DMS79 treated with DMSO at 0.1 percent for 48 hours (cell line): ENCODE measurements around the gene MT2A.
A peak's percentile ranks its signal among the peaks of the same experiment; 100 is the strongest.

Source experiments
- DNase-seq: peaks from one replicate; lab custom pipeline; 2025; lab: John Stamatoyannopoulos, UW

MT2A gene

GRCh38 chr16:56639045-56639444 lies 30.7 kb downstream of the MT2A start:
- no peak for DNase-seq

- no peak for DNase-seq
Measured at GRCh38 chr16:56640076-56640475, 31.7 kb downstream of the MT2A start.

GRCh38 chr16:56641166-56641565 lies 32.8 kb downstream of the MT2A start:
- DNase-seq: no peak

GRCh38 chr16:56643080-56643778 lies 34.8 kb downstream of the MT2A start:
- no peak for DNase-seq

- DNase-seq: no peak
Measured at GRCh38 chr16:56643833-56644232, 35.4 kb downstream of the MT2A start.

- DNase-seq: no peak
Measured at GRCh38 chr16:56645311-56645710, 36.9 kb downstream of the MT2A start.

GRCh38 chr16:56645838-56646237 lies 37.5 kb downstream of the MT2A start:
- no peak for DNase-seq

GRCh38 chr16:56647641-56648431 lies 39.5 kb downstream of the MT2A start:
- DNase-seq: no peak

- no peak for DNase-seq
Measured at GRCh38 chr16:56649271-56649670, 40.9 kb downstream of the MT2A start.

- no peak for DNase-seq
Measured at GRCh38 chr16:56649820-56650219, 41.4 kb downstream of the MT2A start.

- no peak for DNase-seq
Measured at GRCh38 chr16:56651586-56651985, 43.2 kb downstream of the MT2A start, which contains the start of gene MT1B. Gene MT1B (plus strand): TSS chr16:56651886. CDS start chr16:56651954, 68 bp downstream.

- no peak for DNase-seq
Measured at GRCh38 chr16:56652600-56652999, 44.2 kb downstream of the MT2A start.

GRCh38 chr16:56653218-56653617 lies 44.8 kb downstream of the MT2A start:
- no peak for DNase-seq

GRCh38 chr16:56657555-56658326 lies 49.4 kb downstream of the MT2A start, which contains the start of gene MT1F:
Gene MT1F (plus strand): TSS chr16:56657959. CDS start chr16:56658059, 100 bp downstream.
- DNase-seq: peak; percentile 42

- DNase-seq: peak; percentile 2
Measured at GRCh38 chr16:56658327-56658875, 50.0 kb downstream of the MT2A start.
